HCT116 (cell line): Measurements from ENCODE around the gene KRCC1. TPM values are rescaled to one million over a fixed set of nuclear protein-coding genes. Genes with fewer than 3 reads are reported as not detected.

Experiments
- ATAC-seq: fragments of 200-7000 bp; cut with Tn5 transposase; 2 replicates; pipeline ENCODE4 v1.9.1; 2020; ENCODE audit warnings: mild to moderate bottlenecking, moderate library complexity
- BruUV-seq: library from RNA; stranded (reverse); fragments of 400-500 nt; replicated peaks from 2 replicates; lab custom pipeline; 2021; lab: Mats Ljungman, UMichigan
- CTCF ChIA-PET: fragments of 300-600 bp; sonication (Branson Sonifier 250); formaldehyde crosslinking; loops from one replicate; lab custom pipeline; 2021; ENCODE audit warnings: antibody characterized with exemption; lab: Charles Lee
- POLR2A ChIA-PET: fragments of 300-600, 350-600 bp; sonication (Branson Sonifier 250); formaldehyde crosslinking; loops from one replicate; lab custom pipeline; 2021; ENCODE audit warnings: antibody characterized with exemption; lab: Charles Lee
- RAD21 ChIA-PET, 2 experiments: fragments of 300-600 bp; sonication (Branson Sonifier 250); formaldehyde crosslinking; loops; one replicate each; lab custom pipeline; 2023; ENCODE audit warnings: low total read pairs in 2 of 2; ENCODE audit not compliant: uncharacterized antibody in 2 of 2, unreplicated experiment in 2 of 2, low non-redundant PET in 1 of 2; lab: Charles Lee
- DNase-seq: peaks from one replicate; pipeline ENCODE4 v3.0.0-alpha.2; 2010; ENCODE audit warnings: low read depth, low spot score
- H2AFZ ChIP-seq: fragments of 200-600 bp; shearing (Covaris generic), sonication (generic); 2 replicates; pipeline ENCODE4 v1.6.1; 2017; ENCODE audit warnings: low read depth, mixed run types, mixed read lengths, antibody characterized with exemption, low read length; ENCODE audit not compliant: poor library complexity, severe bottlenecking
- H3K27ac ChIP-seq: 2 replicates; pipeline ENCODE4 v1.5.1; 2012; ENCODE audit warnings: low read depth, low read length
- H3K27me3 ChIP-seq: fragments of 200-600 bp; sonication (generic); 2 replicates; pipeline ENCODE4 v1.6.1; 2016; ENCODE audit warnings: mixed run types, low read length, mixed read lengths; ENCODE audit not compliant: insufficient read depth
- H3K36me3 ChIP-seq, 2 experiments: fragments of 200-500 bp in 1 of 2; fragments of 200-600 bp in 1 of 2; sonication (Bioruptor generic) in 1 of 2; sonication (generic) in 1 of 2; 2 replicates each; pipeline versions ENCODE4 v1.5.1 to v1.6.1; 2014 to 2016; ENCODE audit warnings: low read length in 2 of 2, inconsistent platforms in 1 of 2, mixed read lengths in 1 of 2, mixed run types in 1 of 2; ENCODE audit not compliant: insufficient read depth in 2 of 2, control insufficient read depth in 1 of 2
- H3K4me1 ChIP-seq, 2 experiments: fragments of 200-600 bp in 1 of 2; sonication (generic) in 1 of 2; 2 replicates each; pipeline versions ENCODE4 v1.5.1 to v1.6.1; 2012 to 2017; ENCODE audit warnings: low read length in 2 of 2, inconsistent platforms in 1 of 2, mild to moderate bottlenecking in 1 of 2, mixed read lengths in 1 of 2, mixed run types in 1 of 2, moderate library complexity in 1 of 2; ENCODE audit not compliant: insufficient read depth in 2 of 2, control insufficient read depth in 1 of 2
- H3K4me2 ChIP-seq: fragments of 200-600 bp; sonication (generic); 2 replicates; pipeline ENCODE4 v1.6.1; 2017; ENCODE audit warnings: mixed run types, low read length, mixed read lengths
- H3K4me3 ChIP-seq, 2 experiments: fragments of 200-600 bp in 1 of 2; sonication (generic) in 1 of 2; replicated peaks in 1 of 2; 2 replicates each; pipeline ENCODE4 v1.5.1; 2011 to 2016; ENCODE audit warnings: low read length in 2 of 2, control low read depth in 1 of 2, low read depth in 1 of 2, mild to moderate bottlenecking in 1 of 2, mixed read lengths in 1 of 2, mixed run types in 1 of 2
- H3K79me2 ChIP-seq: fragments of 200-600 bp; sonication (generic); 2 replicates; pipeline ENCODE4 v1.6.1; 2017; ENCODE audit warnings: mild to moderate bottlenecking, mixed run types, low read length, moderate library complexity, mixed read lengths; ENCODE audit not compliant: insufficient read depth
- H3K9ac ChIP-seq: fragments of 200-600 bp; sonication (generic); 2 replicates; pipeline ENCODE4 v1.6.1; 2016; ENCODE audit warnings: low read length, mixed read lengths
- H3K9me2 ChIP-seq: fragments of 200-600 bp; sonication (generic), shearing (Covaris generic); 2 replicates; pipeline ENCODE4 v1.6.1; 2017; ENCODE audit warnings: mixed run types, mild to moderate bottlenecking, moderate library complexity; ENCODE audit not compliant: insufficient read depth
- H3K9me3 ChIP-seq, 2 experiments: fragments of 200-500 bp in 1 of 2; fragments of 200-600 bp in 1 of 2; sonication (Bioruptor generic) in 1 of 2; sonication (generic) in 1 of 2; 2 replicates each; pipeline ENCODE4 v1.6.1; 2014 to 2017; ENCODE audit warnings: low read length in 2 of 2, mixed read lengths in 2 of 2, inconsistent platforms in 1 of 2, low read depth in 1 of 2, mild to moderate bottlenecking in 1 of 2, mixed run types in 1 of 2, moderate library complexity in 1 of 2; ENCODE audit not compliant: control insufficient read depth in 1 of 2, insufficient read depth in 1 of 2
- H4K20me1 ChIP-seq: fragments of 200-600 bp; sonication (generic), shearing (Covaris generic); 2 replicates; pipeline ENCODE4 v1.6.1; 2017; ENCODE audit warnings: mixed run types, mild to moderate bottlenecking, moderate library complexity; ENCODE audit not compliant: insufficient read depth
- CBX3 ChIP-seq: IDR thresholded peaks from 2 replicates; pipeline ENCODE4 v1.6.1; 2012; ENCODE audit warnings: low read depth
- CEBPB ChIP-seq: IDR thresholded peaks from 2 replicates; pipeline ENCODE4 v1.6.1; 2012; ENCODE audit warnings: low read depth
- EGR1 ChIP-seq: IDR thresholded peaks from 2 replicates; pipeline ENCODE4 v1.6.1; 2012; ENCODE audit warnings: low read depth
- ELF1 ChIP-seq: IDR thresholded peaks from 2 replicates; pipeline ENCODE4 v1.6.1; 2012; ENCODE audit warnings: low read depth, borderline replicate concordance
- EZH2 ChIP-seq: fragments of 200-600 bp; sonication (generic); IDR thresholded peaks from 2 replicates; pipeline ENCODE4 v1.6.1; 2017; ENCODE audit warnings: antibody characterized with exemption, mixed run types
- FOSL1 ChIP-seq: IDR thresholded peaks from 2 replicates; pipeline ENCODE4 v1.6.1; 2012; ENCODE audit warnings: low read depth
- MAX ChIP-seq: IDR thresholded peaks from 2 replicates; pipeline ENCODE4 v1.6.1; 2012
- POLR2A ChIP-seq: IDR thresholded peaks from 2 replicates; pipeline ENCODE4 v1.7.0; 2011; ENCODE audit warnings: borderline replicate concordance; ENCODE audit not compliant: insufficient read depth, insufficient read length; ENCODE audit errors: extremely low read depth
- POLR2AphosphoS5 ChIP-seq: IDR thresholded peaks from 2 replicates; pipeline ENCODE4 v1.6.1; 2011; ENCODE audit warnings: mild to moderate bottlenecking, low read depth, low read length, moderate library complexity
- RAD21 ChIP-seq: IDR thresholded peaks from 2 replicates; pipeline ENCODE4 v1.6.1; 2012; ENCODE audit warnings: low read depth, mild to moderate bottlenecking
- REST ChIP-seq: IDR thresholded peaks from 2 replicates; pipeline ENCODE4 v1.6.1; 2012; ENCODE audit warnings: low read depth
- SP1 ChIP-seq: IDR thresholded peaks from 2 replicates; pipeline ENCODE4 v1.6.1; 2012; ENCODE audit warnings: low read depth
- SRF ChIP-seq: IDR thresholded peaks from 2 replicates; pipeline ENCODE4 v1.6.1; 2012; ENCODE audit warnings: low read depth
- TCF7L2 ChIP-seq: IDR thresholded peaks from 2 replicates; pipeline ENCODE4 v1.7.0; 2011; ENCODE audit warnings: borderline replicate concordance, inconsistent platforms; ENCODE audit not compliant: insufficient read depth, insufficient read length; ENCODE audit errors: extremely low read depth
- intact Hi-C: fragments of 100-400 bp; cut with micrococcal nuclease; formaldehyde crosslinking; loops from 2 replicates; pipeline ENCODE4 v1.10.0; 2022
- total RNA-seq: library from RNA; stranded (reverse); gene quantifications from one replicate; pipeline ENCODE4 v1.2.1, GENCODE V29; 2021; ENCODE audit not compliant: unreplicated experiment
- TF ChIP-seq, protein P1 (sequence below): IDR thresholded peaks from 2 replicates; pipeline ENCODE4 v1.6.1; 2011; ENCODE audit warnings: mild to moderate bottlenecking, low read length, moderate library complexity; ENCODE audit not compliant: insufficient replicate concordance; ENCODE audit errors: extremely low read depth

Gene KRCC1
- total RNA-seq, 1 experiment from 2014 or later: 5.8 TPM

GRCh38 chr2:88051792-88052191, 3.8 kb downstream of the KRCC1 start:
- DNase-seq (no peak), ATAC-seq (no peak)
- H3K4me1 ChIP-seq: peaks cover 7 to 19% of the 10 kb centered on the region in 2 experiments; a peak in 3 of 4 replicates
- no peak overlapping the region for H3K9ac ChIP-seq
- BruUV-seq: no TSS peak
- no peaks in the 10 kb centered on the region for H4K20me1 ChIP-seq
- H3K9me3 ChIP-seq: no peaks in the 10 kb centered on the region
- no peak overlapping the region for H3K4me3 ChIP-seq
- H3K79me2 ChIP-seq: peaks cover 26% of the 10 kb centered on the region
- no peak overlapping the region for H3K4me2 ChIP-seq
- TF ChIP-seq POLR2AphosphoS5 (peak; percentile 19), CBX3 (no peak)
- H2AFZ ChIP-seq: no peak overlapping the region
- no peaks in the 10 kb centered on the region for H3K36me3 ChIP-seq
- intact Hi-C loops: no loop called here
- H3K27ac ChIP-seq: no peak overlapping the region
- ChIA-PET POLR2A (no interaction called here), CTCF (interaction anchor here (1.2 kb wide), 1 partner anchor 9 kb away, joined by 4 read pairs; no protein-coding TSS in a partner anchor), RAD21 (no interaction called here)
- H3K9me2 ChIP-seq: no peaks in the 10 kb centered on the region
- H3K27me3 ChIP-seq: no peaks in the 10 kb centered on the region

DNA sequence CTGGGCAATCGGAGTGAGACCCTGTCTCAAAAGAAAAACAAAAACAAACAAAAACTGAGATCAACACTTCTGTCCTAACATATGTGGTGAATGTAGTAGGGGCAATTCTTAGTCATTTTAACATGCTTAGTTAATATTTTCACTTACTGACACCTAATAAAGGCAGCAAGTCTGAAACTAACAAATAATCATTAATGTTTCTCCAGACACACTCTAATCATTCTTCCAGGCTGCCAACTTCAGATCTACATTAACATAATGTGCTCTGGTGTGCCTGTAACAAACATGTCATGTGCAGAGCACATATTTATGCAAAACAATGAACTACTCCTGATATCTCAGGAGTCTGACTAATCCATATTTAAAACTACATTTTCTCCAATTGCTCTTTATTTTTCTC, 6.0 kb downstream of the KRCC1 start:
- Histone ChIP-seq H2AFZ (no peak overlapping the region), H3K9me2 (no peaks in the 10 kb centered on the region), H3K4me1 (peaks cover 4 to 9% of the 10 kb centered on the region in 2 experiments; a peak in 2 of 4 replicates), H3K9me3 (no peaks in the 10 kb centered on the region), H3K4me3 (no peak overlapping the region), H3K27me3 (no peaks in the 10 kb centered on the region), H3K9ac (no peak overlapping the region), H3K27ac (no peak overlapping the region), H3K36me3 (no peaks in the 10 kb centered on the region), H3K4me2 (no peak overlapping the region), H3K79me2 (peaks cover 18% of the 10 kb centered on the region), H4K20me1 (no peaks in the 10 kb centered on the region)
- intact Hi-C loops: no loop called here
- ChIA-PET POLR2A (interaction anchor here (0.5 to 1.2 kb wide), 3 partner anchors 11 to 33 kb away, joined by 3 read pairs; partner anchors contain the start of gene RNU2-63P), RAD21 (no interaction called here), CTCF (interaction anchor here (1.8 kb wide), 1 partner anchor 110 kb away, joined by 4 read pairs; no protein-coding TSS in a partner anchor)
- no TSS peak for BruUV-seq
- ATAC-seq (no peak), DNase-seq (no peak)
- TF ChIP-seq SP1 (no peak), EZH2 (no peak), TCF7L2 (no peak), SRF (no peak), CEBPB (no peak), FOSL1 (no peak), POLR2A (no peak), ELF1 (no peak), MAX (no peak), EGR1 (no peak), RAD21 (no peak), REST (no peak)
- TF ChIP-seq, protein P1, sequence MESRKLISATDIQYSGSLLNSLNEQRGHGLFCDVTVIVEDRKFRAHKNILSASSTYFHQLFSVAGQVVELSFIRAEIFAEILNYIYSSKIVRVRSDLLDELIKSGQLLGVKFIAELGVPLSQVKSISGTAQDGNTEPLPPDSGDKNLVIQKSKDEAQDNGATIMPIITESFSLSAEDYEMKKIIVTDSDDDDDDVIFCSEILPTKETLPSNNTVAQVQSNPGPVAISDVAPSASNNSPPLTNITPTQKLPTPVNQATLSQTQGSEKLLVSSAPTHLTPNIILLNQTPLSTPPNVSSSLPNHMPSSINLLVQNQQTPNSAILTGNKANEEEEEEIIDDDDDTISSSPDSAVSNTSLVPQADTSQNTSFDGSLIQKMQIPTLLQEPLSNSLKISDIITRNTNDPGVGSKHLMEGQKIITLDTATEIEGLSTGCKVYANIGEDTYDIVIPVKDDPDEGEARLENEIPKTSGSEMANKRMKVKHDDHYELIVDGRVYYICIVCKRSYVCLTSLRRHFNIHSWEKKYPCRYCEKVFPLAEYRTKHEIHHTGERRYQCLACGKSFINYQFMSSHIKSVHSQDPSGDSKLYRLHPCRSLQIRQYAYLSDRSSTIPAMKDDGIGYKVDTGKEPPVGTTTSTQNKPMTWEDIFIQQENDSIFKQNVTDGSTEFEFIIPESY: no peak
